HepG2 (cell line): ENCODE measurements around the gene SBK3. TPM values are rescaled to one million over a fixed set of nuclear protein-coding genes. Genes with fewer than 3 reads are reported as not detected.

ENCODE experiments used
- AGO2 ChIP-seq: fragments of 200-400 bp; formaldehyde crosslinking; optimal IDR thresholded peaks from 2 replicates; pipeline ENCODE3; 2017; ENCODE audit warnings: mild to moderate bottlenecking, low read depth, low read length, moderate library complexity
- HDAC1 ChIP-seq: sonication (generic); formaldehyde crosslinking; IDR thresholded peaks from 2 replicates; pipeline ENCODE4 v1.5.1; 2020; ENCODE audit warnings: mild to moderate bottlenecking, missing genetic modification reagents
- KLF6 ChIP-seq: IDR thresholded peaks from 2 replicates; pipeline ENCODE4 v1.8.0; 2016; ENCODE audit warnings: missing biosample characterization, missing genetic modification reagents
- NPAS2 ChIP-seq: sonication (generic); formaldehyde crosslinking; IDR thresholded peaks from 2 replicates; pipeline ENCODE4 v1.8.0; 2022; ENCODE audit warnings: mild to moderate bottlenecking, missing genetic modification reagents, borderline replicate concordance
- NR1H2 ChIP-seq: sonication (generic); formaldehyde crosslinking; IDR thresholded peaks from 2 replicates; pipeline ENCODE4 v1.8.1; 2022; ENCODE audit warnings: low read depth, missing genetic modification reagents, borderline replicate concordance
- ZNF292 ChIP-seq: sonication (generic); formaldehyde crosslinking; IDR thresholded peaks from 2 replicates; pipeline ENCODE4 v1.8.1; 2022; ENCODE audit warnings: mild to moderate bottlenecking, low read depth, missing genetic modification reagents, borderline replicate concordance
- ZNF468 ChIP-seq: sonication (generic); formaldehyde crosslinking; IDR thresholded peaks from 2 replicates; pipeline ENCODE4 v1.8.0; 2022; ENCODE audit warnings: mild to moderate bottlenecking, moderate library complexity, missing genetic modification reagents
- ZNF83 ChIP-seq: sonication (generic); formaldehyde crosslinking; IDR thresholded peaks from 2 replicates; pipeline ENCODE4 v1.4.0; 2020; ENCODE audit warnings: missing genetic modification reagents, mild to moderate bottlenecking, borderline replicate concordance
- ZNF839 ChIP-seq: sonication (generic); formaldehyde crosslinking; IDR thresholded peaks from 2 replicates; pipeline ENCODE4 v1.4.0; 2020; ENCODE audit warnings: missing genetic modification reagents, mild to moderate bottlenecking, borderline replicate concordance
- ZZZ3 ChIP-seq: sonication (generic); formaldehyde crosslinking; IDR thresholded peaks from 2 replicates; pipeline ENCODE4 v1.4.0; 2020; ENCODE audit warnings: missing genetic modification reagents, mild to moderate bottlenecking, borderline replicate concordance
- polyA plus RNA-seq, 8 experiments: library from polyadenylated mRNA; depleted of rRNA in 3 of 8; stranded (reverse) in 7 of 8; unstranded in 1 of 8; fragments of >200 nt; fragmentation: Illumina TruSeq in 4 of 8; extraction: Trizol in 4 of 8; gene quantifications; 2 replicates each; pipeline versions ENCODE4 v1.2.1 to v1.2.3, GENCODE V29; 2011 to 2016; ENCODE audit warnings: low read depth in 4 of 8, missing spikeins in 1 of 8, mixed read lengths in 1 of 8; ENCODE audit not compliant: insufficient read depth in 1 of 8
- total RNA-seq, 5 experiments: library from RNA; depleted of rRNA; stranded (reverse); fragments of >200 nt; fragmentation: Illumina TruSeq; extraction: Trizol; gene quantifications; 2 replicates each; pipeline ENCODE4 v1.2.3, GENCODE V29; 2016; ENCODE audit warnings: low read depth in 1 of 5
- TF ChIP-seq, protein P1 (sequence below): sonication (generic); formaldehyde crosslinking; conservative IDR thresholded peaks from 2 replicates; pipeline ENCODE4 v1.4.0; 2020; ENCODE audit warnings: mild to moderate bottlenecking, missing genetic modification reagents, moderate library complexity
- TF ChIP-seq, protein P2 (sequence below): IDR thresholded peaks from 2 replicates; pipeline ENCODE4 v1.6.1; 2016; ENCODE audit warnings: missing compliant biosample characterization, missing genetic modification reagents, borderline replicate concordance
- TF ChIP-seq, protein P3 (sequence below): sonication (generic); formaldehyde crosslinking; IDR thresholded peaks from 2 replicates; pipeline ENCODE4 v1.9.0; 2021; ENCODE audit warnings: mild to moderate bottlenecking, missing genetic modification reagents
- TF ChIP-seq, protein P4 (sequence below): sonication (generic); formaldehyde crosslinking; conservative IDR thresholded peaks from 2 replicates; pipeline ENCODE4 v1.8.0; 2022; ENCODE audit warnings: mild to moderate bottlenecking, moderate library complexity, missing genetic modification reagents

Gene SBK3
- total and polyA plus RNA-seq, 2 of the 13 experiments (the other 11 are each of a cell fraction or from before 2014, with no cell fraction given), result 0.66 to 0.77 TPM

DNA sequence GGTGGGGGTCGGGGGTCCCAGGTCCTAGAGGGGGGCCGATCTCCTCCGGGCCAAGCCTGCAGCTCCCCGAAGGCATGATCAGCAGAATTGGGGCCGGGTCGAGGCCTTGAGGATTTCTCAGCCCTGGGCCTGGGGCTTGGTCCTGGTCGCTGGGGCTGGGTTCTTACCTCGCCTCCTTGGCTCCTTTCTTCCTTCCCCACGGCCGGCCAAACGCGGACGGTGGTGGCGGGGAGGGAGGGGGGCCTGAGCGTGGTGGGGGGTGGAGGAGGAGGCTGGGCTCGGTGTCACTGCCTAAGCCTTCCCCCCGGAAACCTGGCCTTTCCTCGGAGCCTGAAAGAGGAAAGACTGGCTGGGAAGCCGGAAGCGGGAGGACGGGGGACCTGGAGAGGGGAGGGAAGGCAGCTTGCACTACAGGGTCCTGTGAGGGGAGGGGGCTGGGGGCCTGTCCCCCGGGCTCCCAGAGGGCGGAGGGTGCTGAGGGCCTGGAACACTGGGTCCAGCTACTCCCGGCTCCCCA is 35.3 kb upstream of the SBK3 start, which contains the start of gene ZNF579 (continued):
- TF ChIP-seq, protein P1, sequence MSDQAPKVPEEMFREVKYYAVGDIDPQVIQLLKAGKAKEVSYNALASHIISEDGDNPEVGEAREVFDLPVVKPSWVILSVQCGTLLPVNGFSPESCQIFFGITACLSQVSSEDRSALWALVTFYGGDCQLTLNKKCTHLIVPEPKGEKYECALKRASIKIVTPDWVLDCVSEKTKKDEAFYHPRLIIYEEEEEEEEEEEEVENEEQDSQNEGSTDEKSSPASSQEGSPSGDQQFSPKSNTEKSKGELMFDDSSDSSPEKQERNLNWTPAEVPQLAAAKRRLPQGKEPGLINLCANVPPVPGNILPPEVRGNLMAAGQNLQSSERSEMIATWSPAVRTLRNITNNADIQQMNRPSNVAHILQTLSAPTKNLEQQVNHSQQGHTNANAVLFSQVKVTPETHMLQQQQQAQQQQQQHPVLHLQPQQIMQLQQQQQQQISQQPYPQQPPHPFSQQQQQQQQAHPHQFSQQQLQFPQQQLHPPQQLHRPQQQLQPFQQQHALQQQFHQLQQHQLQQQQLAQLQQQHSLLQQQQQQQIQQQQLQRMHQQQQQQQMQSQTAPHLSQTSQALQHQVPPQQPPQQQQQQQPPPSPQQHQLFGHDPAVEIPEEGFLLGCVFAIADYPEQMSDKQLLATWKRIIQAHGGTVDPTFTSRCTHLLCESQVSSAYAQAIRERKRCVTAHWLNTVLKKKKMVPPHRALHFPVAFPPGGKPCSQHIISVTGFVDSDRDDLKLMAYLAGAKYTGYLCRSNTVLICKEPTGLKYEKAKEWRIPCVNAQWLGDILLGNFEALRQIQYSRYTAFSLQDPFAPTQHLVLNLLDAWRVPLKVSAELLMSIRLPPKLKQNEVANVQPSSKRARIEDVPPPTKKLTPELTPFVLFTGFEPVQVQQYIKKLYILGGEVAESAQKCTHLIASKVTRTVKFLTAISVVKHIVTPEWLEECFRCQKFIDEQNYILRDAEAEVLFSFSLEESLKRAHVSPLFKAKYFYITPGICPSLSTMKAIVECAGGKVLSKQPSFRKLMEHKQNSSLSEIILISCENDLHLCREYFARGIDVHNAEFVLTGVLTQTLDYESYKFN, result 0 out of 2 replicates have a peak, but pooled peaks have one; percentile 17
- TF ChIP-seq HDAC1 (CRISPR knock-in tag) (peak; percentile 77), NPAS2 (CRISPR knock-in tag) (no peak), KLF6 (CRISPR knock-in tag) (no peak), ZZZ3 (CRISPR knock-in tag) (peak; percentile 66; the same call in 1 of the 2 replicates), NR1H2 (CRISPR knock-in tag) (no peak), AGO2 (no peak), ZNF839 (CRISPR knock-in tag) (no peak), ZNF292 (CRISPR knock-in tag) (no peak), ZNF83 (CRISPR knock-in tag) (no peak; the same call in 1 of the 2 replicates), ZNF468 (CRISPR knock-in tag) (no peak)
- TF ChIP-seq, protein P2, sequence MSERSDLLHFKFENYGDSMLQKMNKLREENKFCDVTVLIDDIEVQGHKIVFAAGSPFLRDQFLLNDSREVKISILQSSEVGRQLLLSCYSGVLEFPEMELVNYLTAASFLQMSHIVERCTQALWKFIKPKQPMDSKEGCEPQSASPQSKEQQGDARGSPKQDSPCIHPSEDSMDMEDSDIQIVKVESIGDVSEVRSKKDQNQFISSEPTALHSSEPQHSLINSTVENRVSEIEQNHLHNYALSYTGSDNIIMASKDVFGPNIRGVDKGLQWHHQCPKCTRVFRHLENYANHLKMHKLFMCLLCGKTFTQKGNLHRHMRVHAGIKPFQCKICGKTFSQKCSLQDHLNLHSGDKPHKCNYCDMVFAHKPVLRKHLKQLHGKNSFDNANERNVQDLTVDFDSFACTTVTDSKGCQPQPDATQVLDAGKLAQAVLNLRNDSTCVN, result no peak
- TF ChIP-seq, protein P3, sequence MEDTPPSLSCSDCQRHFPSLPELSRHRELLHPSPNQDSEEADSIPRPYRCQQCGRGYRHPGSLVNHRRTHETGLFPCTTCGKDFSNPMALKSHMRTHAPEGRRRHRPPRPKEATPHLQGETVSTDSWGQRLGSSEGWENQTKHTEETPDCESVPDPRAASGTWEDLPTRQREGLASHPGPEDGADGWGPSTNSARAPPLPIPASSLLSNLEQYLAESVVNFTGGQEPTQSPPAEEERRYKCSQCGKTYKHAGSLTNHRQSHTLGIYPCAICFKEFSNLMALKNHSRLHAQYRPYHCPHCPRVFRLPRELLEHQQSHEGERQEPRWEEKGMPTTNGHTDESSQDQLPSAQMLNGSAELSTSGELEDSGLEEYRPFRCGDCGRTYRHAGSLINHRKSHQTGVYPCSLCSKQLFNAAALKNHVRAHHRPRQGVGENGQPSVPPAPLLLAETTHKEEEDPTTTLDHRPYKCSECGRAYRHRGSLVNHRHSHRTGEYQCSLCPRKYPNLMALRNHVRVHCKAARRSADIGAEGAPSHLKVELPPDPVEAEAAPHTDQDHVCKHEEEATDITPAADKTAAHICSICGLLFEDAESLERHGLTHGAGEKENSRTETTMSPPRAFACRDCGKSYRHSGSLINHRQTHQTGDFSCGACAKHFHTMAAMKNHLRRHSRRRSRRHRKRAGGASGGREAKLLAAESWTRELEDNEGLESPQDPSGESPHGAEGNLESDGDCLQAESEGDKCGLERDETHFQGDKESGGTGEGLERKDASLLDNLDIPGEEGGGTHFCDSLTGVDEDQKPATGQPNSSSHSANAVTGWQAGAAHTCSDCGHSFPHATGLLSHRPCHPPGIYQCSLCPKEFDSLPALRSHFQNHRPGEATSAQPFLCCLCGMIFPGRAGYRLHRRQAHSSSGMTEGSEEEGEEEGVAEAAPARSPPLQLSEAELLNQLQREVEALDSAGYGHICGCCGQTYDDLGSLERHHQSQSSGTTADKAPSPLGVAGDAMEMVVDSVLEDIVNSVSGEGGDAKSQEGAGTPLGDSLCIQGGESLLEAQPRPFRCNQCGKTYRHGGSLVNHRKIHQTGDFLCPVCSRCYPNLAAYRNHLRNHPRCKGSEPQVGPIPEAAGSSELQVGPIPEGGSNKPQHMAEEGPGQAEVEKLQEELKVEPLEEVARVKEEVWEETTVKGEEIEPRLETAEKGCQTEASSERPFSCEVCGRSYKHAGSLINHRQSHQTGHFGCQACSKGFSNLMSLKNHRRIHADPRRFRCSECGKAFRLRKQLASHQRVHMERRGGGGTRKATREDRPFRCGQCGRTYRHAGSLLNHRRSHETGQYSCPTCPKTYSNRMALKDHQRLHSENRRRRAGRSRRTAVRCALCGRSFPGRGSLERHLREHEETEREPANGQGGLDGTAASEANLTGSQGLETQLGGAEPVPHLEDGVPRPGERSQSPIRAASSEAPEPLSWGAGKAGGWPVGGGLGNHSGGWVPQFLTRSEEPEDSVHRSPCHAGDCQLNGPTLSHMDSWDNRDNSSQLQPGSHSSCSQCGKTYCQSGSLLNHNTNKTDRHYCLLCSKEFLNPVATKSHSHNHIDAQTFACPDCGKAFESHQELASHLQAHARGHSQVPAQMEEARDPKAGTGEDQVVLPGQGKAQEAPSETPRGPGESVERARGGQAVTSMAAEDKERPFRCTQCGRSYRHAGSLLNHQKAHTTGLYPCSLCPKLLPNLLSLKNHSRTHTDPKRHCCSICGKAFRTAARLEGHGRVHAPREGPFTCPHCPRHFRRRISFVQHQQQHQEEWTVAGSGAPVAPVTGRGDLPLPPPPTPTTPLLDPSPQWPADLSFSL, result no peak
- TF ChIP-seq, protein P4, sequence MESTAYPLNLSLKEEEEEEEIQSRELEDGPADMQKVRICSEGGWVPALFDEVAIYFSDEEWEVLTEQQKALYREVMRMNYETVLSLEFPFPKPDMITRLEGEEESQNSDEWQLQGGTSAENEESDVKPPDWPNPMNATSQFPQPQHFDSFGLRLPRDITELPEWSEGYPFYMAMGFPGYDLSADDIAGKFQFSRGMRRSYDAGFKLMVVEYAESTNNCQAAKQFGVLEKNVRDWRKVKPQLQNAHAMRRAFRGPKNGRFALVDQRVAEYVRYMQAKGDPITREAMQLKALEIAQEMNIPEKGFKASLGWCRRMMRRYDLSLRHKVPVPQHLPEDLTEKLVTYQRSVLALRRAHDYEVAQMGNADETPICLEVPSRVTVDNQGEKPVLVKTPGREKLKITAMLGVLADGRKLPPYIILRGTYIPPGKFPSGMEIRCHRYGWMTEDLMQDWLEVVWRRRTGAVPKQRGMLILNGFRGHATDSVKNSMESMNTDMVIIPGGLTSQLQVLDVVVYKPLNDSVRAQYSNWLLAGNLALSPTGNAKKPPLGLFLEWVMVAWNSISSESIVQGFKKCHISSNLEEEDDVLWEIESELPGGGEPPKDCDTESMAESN (CRISPR knock-in tag), result no peak
